ENCODE results near the gene TNS3. TPM values are rescaled to one million over a fixed set of nuclear protein-coding genes. Genes with fewer than 3 reads are reported as not detected.

The TNS3 gene
- total and polyA plus RNA-seq, 10 of the 15 experiments (the other 5 are each of a cell fraction or from before 2014, with no cell fraction given) = 0.27 to 2.7 (median 0.79) TPM

DNA sequence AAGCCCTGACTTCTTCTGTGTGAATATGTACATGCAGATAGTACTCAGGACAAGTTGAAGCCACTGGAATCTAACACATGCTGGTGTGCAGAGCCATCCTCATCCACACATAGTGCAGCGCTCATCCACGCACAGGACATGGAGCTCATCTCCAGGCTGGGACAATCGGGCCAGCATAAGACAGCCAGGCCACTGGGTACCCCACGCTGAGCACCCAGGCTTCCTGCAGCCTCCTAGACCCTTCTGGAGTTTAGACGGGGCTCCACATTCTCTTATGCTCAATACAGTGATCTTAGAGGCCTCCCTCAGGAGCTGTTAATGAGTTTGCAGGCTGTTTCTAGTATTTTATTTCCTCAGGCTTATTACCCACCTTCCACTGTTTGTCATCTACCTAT lies 238.9 kb downstream of the TNS3 start:
- no peak for FAIRE-seq

DNA sequence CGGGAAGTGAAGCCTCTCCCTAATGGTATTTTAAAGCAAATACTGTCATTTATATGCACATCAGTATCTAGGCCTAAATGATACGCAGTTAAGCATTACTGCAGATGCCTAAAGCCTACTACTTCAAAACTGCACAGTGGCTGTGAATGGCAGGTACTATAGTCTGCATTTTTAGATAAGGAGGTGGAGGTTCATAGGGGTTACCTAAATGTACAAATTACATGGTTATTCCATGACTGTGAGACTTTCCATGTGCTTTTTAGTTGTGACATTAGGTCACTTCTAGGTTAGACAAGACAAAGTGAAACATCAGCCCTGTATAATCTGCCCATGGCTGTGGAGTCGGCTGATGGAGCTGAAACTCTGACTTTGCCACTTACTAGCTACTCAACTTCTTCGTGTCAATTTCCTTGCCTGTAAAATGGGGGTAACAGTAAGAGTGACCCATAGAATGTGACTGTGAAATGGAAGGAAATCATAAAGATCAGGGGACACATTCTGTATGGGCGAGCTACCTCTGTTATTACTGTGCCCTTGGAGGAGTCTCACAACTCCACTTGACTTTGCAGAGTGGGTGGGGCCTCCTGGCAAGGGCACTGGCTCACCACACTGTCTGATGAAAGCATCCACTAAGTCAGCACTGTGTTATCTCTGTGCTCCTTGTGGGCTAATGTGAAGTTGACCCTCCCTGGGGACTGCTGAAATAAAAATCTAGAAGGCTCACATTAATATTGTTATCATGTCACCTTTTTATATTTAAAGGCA lies 239.4 kb downstream of the TNS3 start:
- DNase-seq (ENCODE audit: low read depth, low spot score) (no peak), ATAC-seq (no peak), FAIRE-seq (no peak)
- no peak overlapping the region for H3K4me2 ChIP-seq (ENCODE audit: control insufficient read depth, insufficient read depth)
- no peak overlapping the region for H3K4me3 ChIP-seq
- no peak overlapping the region for H3K9ac ChIP-seq (ENCODE audit: control insufficient read depth, insufficient read depth, low read length)
- WGBS (ENCODE audit: insufficient coverage, insufficient replicate concordance, low lambda C conversion rate, missing lambda C conversion rate) = 43% methylated on average over 5 of the region's 5 CpGs
- H2AFZ ChIP-seq (ENCODE audit: control insufficient read depth, low read depth, low read length) = no peak overlapping the region
- no peaks in the 10 kb centered on the region for H3K4me1 ChIP-seq (ENCODE audit: control insufficient read depth, insufficient read depth, low read length)
- no TSS peak for BruUV-seq (replicated peaks)
- in situ Hi-C loops (cut with MboI) (no loop called here), intact Hi-C loops (cut with micrococcal nuclease; ENCODE audit: unreplicated experiment) (no loop called here)
- ChIA-PET SMC1A (ENCODE audit: uncharacterized antibody, unreplicated experiment) (no interaction called here), RAD21 (ENCODE audit: unreplicated experiment) (no interaction called here), POLR2A (no interaction called here), CTCF (no interaction called here)
- no peaks in the 10 kb centered on the region for H3K9me3 ChIP-seq (replicated peaks; ENCODE audit: control insufficient read depth, insufficient read depth, low read length)
- H3K27me3 ChIP-seq (replicated peaks in 1 of 2; ENCODE audit: control insufficient read depth in 2 of 2, insufficient read depth in 2 of 2, low read length in 1 of 2) = no peaks in the 10 kb centered on the region
- H4K20me1 ChIP-seq (ENCODE audit: control insufficient read depth, insufficient read depth) = no peaks in the 10 kb centered on the region
- no peak for TF ChIP-seq CBFB (IDR thresholded peaks at IDR 0.05; ENCODE audit: low read depth)
- TF ChIP-seq NFYB (IDR thresholded peaks at IDR 0.05; ENCODE audit: insufficient read depth, low read depth, low read length) = no peak
- no peak for TF ChIP-seq EZH2 (IDR thresholded peaks at IDR 0.05; ENCODE audit: borderline replicate concordance, control insufficient read depth, low read depth, low read length)
- no peak for TF ChIP-seq BRCA1 (IDR thresholded peaks at IDR 0.05; ENCODE audit: low read depth, low read length)
- no peaks in the 10 kb centered on the region for H3K79me2 ChIP-seq (ENCODE audit: control insufficient read depth, insufficient read depth, low read length)
- H3K27ac ChIP-seq (ENCODE audit: control insufficient read depth, insufficient read depth) = no peak overlapping the region
- no peaks in the 10 kb centered on the region for H3K36me3 ChIP-seq (ENCODE audit: control insufficient read depth in 2 of 2, insufficient read depth in 2 of 2, low read length in 1 of 2)

More for the DNA sequence above, 238.9 kb downstream of the TNS3 start:
- ATAC-seq = no peak
- ChIA-PET CTCF (no interaction called here), SMC1A (ENCODE audit: uncharacterized antibody, unreplicated experiment) (no interaction called here), RAD21 (ENCODE audit: unreplicated experiment) (no interaction called here), POLR2A (no interaction called here)
- no TSS peak for BruUV-seq (replicated peaks)
- in situ Hi-C loops (cut with MboI) = no loop called here
- H2AFZ ChIP-seq (ENCODE audit: control insufficient read depth, low read depth, low read length) = no peak overlapping the region
- H3K79me2 ChIP-seq (ENCODE audit: control insufficient read depth, insufficient read depth, low read length) = no peaks in the 10 kb centered on the region
- H3K9me3 ChIP-seq (replicated peaks; ENCODE audit: control insufficient read depth, insufficient read depth, low read length) = no peaks in the 10 kb centered on the region
- no peaks in the 10 kb centered on the region for H3K4me1 ChIP-seq (ENCODE audit: control insufficient read depth, insufficient read depth, low read length)
- H3K27ac ChIP-seq (ENCODE audit: control insufficient read depth, insufficient read depth) = no peak overlapping the region
- H3K27me3 ChIP-seq (replicated peaks in 1 of 2; ENCODE audit: control insufficient read depth in 2 of 2, insufficient read depth in 2 of 2, low read length in 1 of 2) = no peaks in the 10 kb centered on the region
- no peak for TF ChIP-seq TBL1XR1 (IDR thresholded peaks at IDR 0.05; ENCODE audit: low read depth, low read length)
- H3K36me3 ChIP-seq (ENCODE audit: control insufficient read depth in 2 of 2, insufficient read depth in 2 of 2, low read length in 1 of 2) = no peaks in the 10 kb centered on the region
- H3K4me2 ChIP-seq (ENCODE audit: control insufficient read depth, insufficient read depth) = no peak overlapping the region
- no peak for DNase-seq (ENCODE audit: low read depth, low spot score)
- no peak overlapping the region for H3K4me3 ChIP-seq
- no peaks in the 10 kb centered on the region for H4K20me1 ChIP-seq (ENCODE audit: control insufficient read depth, insufficient read depth)
- WGBS (ENCODE audit: insufficient coverage, insufficient replicate concordance, low lambda C conversion rate, missing lambda C conversion rate) = 43% methylated on average over 5 of the region's 5 CpGs
- H3K9ac ChIP-seq (ENCODE audit: control insufficient read depth, insufficient read depth, low read length) = no peak overlapping the region
- intact Hi-C loops (cut with micrococcal nuclease; ENCODE audit: unreplicated experiment) = no loop called here

Data from GM12878 (cell line).